Measurements from ENCODE around the gene DHRS7C. TPM values are rescaled to one million over a fixed set of nuclear protein-coding genes. Genes with fewer than 3 reads are reported as not detected.
A peak's percentile ranks its signal among the peaks of the same experiment; 100 is the strongest.

Gene DHRS7C
- total and polyA plus RNA-seq, 8 donors: not detected

- no peak overlapping the region for H3K4me3 ChIP-seq
- WGBS, 2 donors: 26 to 29% methylated on average over 4 of the region's 4 CpGs
- H3K36me3 ChIP-seq: no peaks in the 10 kb centered on the region
- no peak overlapping the region for H3K27ac ChIP-seq
- H3K27me3 ChIP-seq: peaks cover 0 to 4% (median 0%) of the 10 kb centered on the region in 4 donors
- DNase-seq (no peak), FAIRE-seq (no peak), ATAC-seq (no peak)
- no peaks in the 10 kb centered on the region for H3K9me3 ChIP-seq
- intact Hi-C loops (cut with DNase I): no loop called here
- TF ChIP-seq CTCF (IDR thresholded peaks at IDR 0.05): no peak
- no peaks in the 10 kb centered on the region for H3K4me1 ChIP-seq
These were observed 27.7 kb downstream of the DHRS7C start for GRCh38 chr17:9763643-9764042.

DNA sequence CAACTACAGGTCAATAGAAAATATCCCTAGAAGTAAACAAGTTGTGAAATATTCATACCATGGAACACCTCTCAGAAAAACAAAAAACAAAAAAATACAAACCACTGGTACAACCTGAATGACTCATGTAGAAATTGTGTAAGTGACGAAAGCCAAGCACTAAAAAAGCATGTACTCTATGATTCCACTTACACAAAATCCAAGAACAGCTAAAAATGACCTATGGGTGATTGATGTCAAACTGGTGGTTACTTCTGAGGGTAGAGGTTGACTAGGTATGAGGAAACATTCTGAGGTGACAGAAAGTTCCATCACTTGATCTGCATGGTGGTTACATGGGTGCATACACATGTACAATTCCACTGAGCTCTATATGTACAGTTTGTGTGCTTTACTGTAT, 31.1 kb downstream of the DHRS7C start:
- H3K9me3 ChIP-seq: no peaks in the 10 kb centered on the region
- ATAC-seq (no peak), FAIRE-seq (no peak), DNase-seq (no peak)
- no peaks in the 10 kb centered on the region for H3K36me3 ChIP-seq
- WGBS, 2 donors: 78 to 84% methylated on average over 1 of the region's 1 CpG
- H3K27ac ChIP-seq: no peak overlapping the region
- H3K4me3 ChIP-seq: no peak overlapping the region
- TF ChIP-seq CTCF (IDR thresholded peaks at IDR 0.05): no peak
- intact Hi-C loops (cut with DNase I): no loop called here
- H3K4me1 ChIP-seq: no peaks in the 10 kb centered on the region
- H3K27me3 ChIP-seq: peaks cover 0 to 4% (median 0%) of the 10 kb centered on the region in 4 donors

DNA sequence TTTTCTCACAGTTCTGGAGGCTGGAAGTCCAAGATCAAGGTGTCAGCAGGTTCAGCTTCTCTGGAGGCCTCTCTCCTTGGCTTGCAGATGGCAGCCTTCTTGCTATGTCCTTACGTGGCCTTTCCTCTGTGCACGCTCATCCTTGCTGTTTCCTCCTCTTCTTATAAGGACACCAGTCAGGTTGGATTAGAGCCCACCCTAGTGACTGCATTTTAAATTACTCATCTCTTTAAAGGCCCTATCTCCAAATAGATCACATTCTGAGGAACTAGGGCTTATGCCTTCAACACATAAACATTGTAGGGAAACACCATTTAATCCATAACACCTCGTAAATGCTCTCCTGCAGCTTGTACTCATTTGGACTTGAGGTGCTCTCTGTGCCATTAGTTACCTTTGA, 36.3 kb downstream of the DHRS7C start:
- Histone ChIP-seq H3K9me3 (no peaks in the 10 kb centered on the region), H3K4me3 (no peak overlapping the region), H3K27me3 (no peaks in the 10 kb centered on the region), H3K4me1 (no peaks in the 10 kb centered on the region), H3K27ac (no peak overlapping the region), H3K36me3 (no peaks in the 10 kb centered on the region)
- ATAC-seq: no peak
- no peak for DNase-seq
- WGBS, 2 donors: 70 to 72% methylated on average over 3 of the region's 3 CpGs
- no peak for TF ChIP-seq CTCF (IDR thresholded peaks at IDR 0.05)
- no peak for FAIRE-seq
- intact Hi-C loops (cut with DNase I): no loop called here

DNA sequence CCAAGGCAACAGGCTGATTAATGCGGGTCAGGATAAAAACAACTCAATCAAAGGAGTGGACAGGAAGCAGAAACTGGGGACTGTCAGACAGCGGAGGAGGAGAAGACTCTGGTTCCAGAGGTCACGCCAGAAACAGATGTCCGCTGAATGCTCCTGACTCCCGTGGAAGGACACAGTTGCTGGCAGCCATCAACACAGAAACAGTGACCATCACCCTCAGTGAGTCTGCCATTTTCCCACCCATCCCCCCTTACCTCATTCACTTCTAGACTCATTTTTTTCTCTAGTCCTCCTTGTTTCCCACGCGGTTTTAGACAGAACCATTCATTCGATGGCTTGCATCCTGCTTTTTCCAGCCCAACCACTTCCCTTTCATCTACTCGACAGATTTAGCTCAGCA, 40.9 kb downstream of the DHRS7C start:
- Histone ChIP-seq H3K36me3 (no peaks in the 10 kb centered on the region), H3K27ac (no peak overlapping the region), H3K9me3 (no peaks in the 10 kb centered on the region), H3K27me3 (peaks cover 0 to 5% (median 0%) of the 10 kb centered on the region in 4 donors), H3K4me3 (no peak overlapping the region), H3K4me1 (no peaks in the 10 kb centered on the region)
- 48 to 64% methylated on average over 9 of the region's 9 CpGs for WGBS, 2 donors
- FAIRE-seq (no peak), DNase-seq (no peak), ATAC-seq (peak in 1 of 4 donors; percentile 55)
- TF ChIP-seq CTCF (IDR thresholded peaks at IDR 0.05): no peak
- intact Hi-C loops (cut with DNase I): no loop called here

DNA sequence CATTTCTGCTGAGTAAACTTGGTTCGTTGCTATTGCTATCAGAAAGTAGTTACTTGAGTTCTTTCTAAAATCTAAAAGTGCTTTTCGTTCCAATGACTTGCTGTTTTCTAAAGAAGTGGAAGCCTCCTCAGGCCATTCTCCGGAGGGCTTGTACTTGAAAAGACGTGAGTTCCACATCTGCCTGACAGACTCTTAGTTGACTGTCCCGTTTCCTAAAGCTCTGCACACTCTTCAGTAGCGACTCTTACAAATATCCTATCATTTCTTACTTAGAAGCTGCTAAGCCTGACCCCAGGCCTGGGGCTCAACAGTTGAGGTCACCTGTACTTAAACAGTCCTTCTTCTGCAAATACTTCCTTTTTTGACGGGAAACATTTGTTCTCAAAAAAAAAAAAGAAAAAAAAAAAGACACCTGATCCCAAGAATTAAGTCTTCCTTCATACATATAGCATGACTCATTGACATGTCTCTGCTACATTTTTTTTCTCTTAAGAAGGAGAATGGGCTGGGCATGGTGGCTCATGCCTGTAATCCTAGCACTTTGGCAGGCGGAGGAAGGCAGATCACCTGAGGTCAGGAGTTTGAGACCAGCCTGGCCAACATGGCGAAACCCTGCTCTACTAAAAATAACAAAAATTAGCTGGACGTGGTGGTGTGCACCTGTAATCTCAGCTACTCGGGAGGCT, 61.5 kb downstream of the DHRS7C start:
- no peaks in the 10 kb centered on the region for H3K36me3 ChIP-seq
- WGBS, 2 donors: 88 to 91% methylated on average over 11 of the region's 11 CpGs
- TF ChIP-seq CTCF (IDR thresholded peaks at IDR 0.05): no peak
- no peaks in the 10 kb centered on the region for H3K9me3 ChIP-seq
- no peak overlapping the region for H3K4me3 ChIP-seq
- no peak for DNase-seq
- no peak for ATAC-seq
- H3K4me1 ChIP-seq: no peaks in the 10 kb centered on the region
- intact Hi-C loops (cut with DNase I): no loop called here
- no peak overlapping the region for H3K27ac ChIP-seq
- FAIRE-seq: no peak
- H3K27me3 ChIP-seq: no peaks in the 10 kb centered on the region

Measured in pancreas (tissue), 10 donors.